Measurements from ENCODE around the gene ZDHHC17.

The ZDHHC17 gene

DNA sequence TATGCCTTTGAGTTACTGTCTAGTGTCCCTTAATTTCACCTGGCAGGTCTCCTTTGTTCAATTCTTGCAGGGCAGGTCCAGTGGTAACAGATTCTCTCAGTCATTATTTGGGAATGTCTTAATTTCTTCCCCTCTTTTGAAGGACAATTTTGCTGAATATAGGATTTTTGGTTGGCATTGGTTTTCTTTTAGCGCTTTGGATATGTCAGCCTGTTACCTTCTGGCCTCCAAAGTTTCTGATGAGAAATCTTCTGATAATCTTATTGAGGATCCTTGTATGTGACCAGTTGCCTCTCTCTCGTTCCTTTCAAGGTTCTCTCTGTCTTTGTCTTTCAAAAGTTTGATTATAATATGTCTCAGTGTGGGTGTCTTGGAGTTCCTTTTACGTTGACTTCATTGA, 38.1 kb downstream of the ZDHHC17 start:
- H3K27ac ChIP-seq: no peak overlapping the region
- TF ChIP-seq CTCF (IDR thresholded peaks at IDR 0.05) (no peak), ZFX (IDR thresholded peaks at IDR 0.05; ENCODE audit: borderline replicate concordance) (no peak)

- TF ChIP-seq ZFX (IDR thresholded peaks at IDR 0.05; ENCODE audit: borderline replicate concordance): no peak
- no peak for TF ChIP-seq CTCF (IDR thresholded peaks at IDR 0.05)
- no peak overlapping the region for H3K27ac ChIP-seq
These were observed 40.6 kb downstream of the ZDHHC17 start for GRCh38 chr12:76804435-76804976.

- H3K27ac ChIP-seq: no peak overlapping the region
- TF ChIP-seq CTCF (IDR thresholded peaks at IDR 0.05) (no peak), ZFX (IDR thresholded peaks at IDR 0.05; ENCODE audit: borderline replicate concordance) (no peak)
These were observed 46.9 kb downstream of the ZDHHC17 start for GRCh38 chr12:76810671-76811419.

DNA sequence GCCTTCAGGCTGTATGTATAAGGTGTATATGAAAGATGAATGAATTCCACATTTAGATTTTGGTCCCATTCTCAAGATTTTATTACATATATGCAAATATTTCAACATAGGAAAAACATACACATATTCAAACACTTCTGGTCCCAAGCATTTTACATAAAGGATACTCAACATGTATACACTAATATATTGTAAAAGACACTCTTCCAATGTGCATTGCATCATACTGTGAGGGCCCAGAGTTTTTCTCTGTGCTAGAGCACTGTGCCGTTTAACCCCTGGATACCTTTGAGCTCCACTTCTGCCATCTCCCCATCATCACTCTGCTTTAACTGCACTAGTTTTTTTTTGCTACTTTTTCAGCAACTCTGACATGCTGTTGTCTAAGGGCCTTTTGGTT, 48.1 kb downstream of the ZDHHC17 start:
- H3K27ac ChIP-seq: no peak overlapping the region
- TF ChIP-seq CTCF (IDR thresholded peaks at IDR 0.05) (no peak), ZFX (IDR thresholded peaks at IDR 0.05; ENCODE audit: borderline replicate concordance) (no peak)

GRCh38 chr12:76813265-76813664, 49.4 kb downstream of the ZDHHC17 start:
- no peak overlapping the region for H3K27ac ChIP-seq
- TF ChIP-seq ZFX (IDR thresholded peaks at IDR 0.05; ENCODE audit: borderline replicate concordance): no peak
- no peak for TF ChIP-seq CTCF (IDR thresholded peaks at IDR 0.05)

GRCh38 chr12:76813972-76814371, 50.1 kb downstream of the ZDHHC17 start:
- H3K27ac ChIP-seq: no peak overlapping the region
- TF ChIP-seq ZFX (IDR thresholded peaks at IDR 0.05; ENCODE audit: borderline replicate concordance) (no peak), CTCF (IDR thresholded peaks at IDR 0.05) (no peak)

DNA sequence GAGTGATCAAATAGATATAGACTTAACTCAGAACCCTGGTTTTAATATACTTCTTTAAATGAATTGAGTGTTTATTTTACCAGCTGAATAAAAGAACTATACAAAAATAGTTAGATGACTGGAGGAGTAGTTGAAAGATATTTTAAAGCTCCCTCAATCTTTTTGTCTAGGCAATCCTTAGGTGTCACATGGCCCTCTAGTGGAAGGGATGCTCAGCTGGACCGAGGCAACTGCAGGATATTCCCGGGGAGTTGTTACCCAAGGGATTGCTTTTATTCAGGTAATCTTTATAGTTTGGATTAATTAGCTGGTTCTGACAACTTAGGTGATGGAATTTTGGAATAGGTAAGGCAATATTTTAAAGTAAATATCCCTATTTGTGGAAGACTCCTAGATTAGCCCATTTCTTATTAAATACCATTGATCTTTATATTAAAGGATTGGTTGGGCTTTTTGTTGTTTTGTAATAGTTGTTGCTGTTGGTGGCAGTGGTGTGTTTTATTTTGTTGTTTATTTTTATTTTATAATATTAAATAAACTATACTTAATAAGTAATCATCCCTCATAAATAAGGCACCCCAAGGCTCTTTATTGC, 57.1 kb downstream of the ZDHHC17 start:
- H3K27ac ChIP-seq: no peak overlapping the region
- peak; percentile 89 for TF ChIP-seq CTCF (IDR thresholded peaks at IDR 0.05)
- no peak for TF ChIP-seq ZFX (IDR thresholded peaks at IDR 0.05; ENCODE audit: borderline replicate concordance)
